K562 (cell line): ENCODE data around the gene EIF3I. TPM values are rescaled to one million over a fixed set of nuclear protein-coding genes. Genes with fewer than 3 reads are reported as not detected.

ENCODE experiments used
- ATF7 ChIP-seq: fragments of 450-650 bp; IDR thresholded peaks from 2 replicates; pipeline ENCODE4 v1.7.1; 2014; ENCODE audit warnings: mild to moderate bottlenecking, moderate library complexity
- BMI1 ChIP-seq: fragments of 150-350 bp; IDR thresholded peaks from 2 replicates; pipeline ENCODE4 v1.6.1; 2014; ENCODE audit warnings: low read length
- CHAMP1 ChIP-seq: fragments of 450-650 bp; IDR thresholded peaks from 2 replicates; pipeline ENCODE4 v1.6.1; 2016; ENCODE audit warnings: mild to moderate bottlenecking
- CTCFL ChIP-seq: IDR thresholded peaks from 2 replicates; pipeline ENCODE4 v1.6.1; 2011; ENCODE audit warnings: borderline replicate concordance, low read depth, mild to moderate bottlenecking, moderate library complexity, low read length; ENCODE audit not compliant: insufficient read depth, poor library complexity, severe bottlenecking
- DMBX1 ChIP-seq: fragments of 250-450 bp; sonication (Bioruptor Pico); IDR thresholded peaks from 2 replicates; pipeline ENCODE4 v1.8.0; 2022; ENCODE audit warnings: inconsistent platforms, mild to moderate bottlenecking, moderate library complexity, borderline replicate concordance
- HDAC6 ChIP-seq: IDR thresholded peaks from 2 replicates; pipeline ENCODE4 v1.6.1; 2012; ENCODE audit warnings: low read depth, mild to moderate bottlenecking, control low read depth, inconsistent platforms, low read length, moderate library complexity
- MAZ ChIP-seq, 2 experiments: fragments of 450-650 bp in 1 of 2; sonication (generic) in 1 of 2; formaldehyde crosslinking; IDR thresholded peaks in 1 of 2; conservative IDR thresholded peaks in 1 of 2; 2 replicates each; pipeline versions ENCODE4 v1.4.0 to v1.5.0; 2020; ENCODE audit warnings: mild to moderate bottlenecking in 1 of 2, missing genetic modification reagents in 1 of 2
- MTA3 ChIP-seq: fragments of 450-650 bp; formaldehyde crosslinking; IDR thresholded peaks from 2 replicates; pipeline ENCODE4 v1.6.1; 2017; ENCODE audit warnings: mild to moderate bottlenecking, borderline replicate concordance
- RBFOX2 ChIP-seq: fragments of 200-400 bp; formaldehyde crosslinking; IDR thresholded peaks from 2 replicates; pipeline ENCODE4 v1.6.1; 2017; ENCODE audit warnings: low read depth, mild to moderate bottlenecking, low read length, moderate library complexity
- RBM17 ChIP-seq: fragments of 200-400 bp; formaldehyde crosslinking; IDR thresholded peaks from 2 replicates; pipeline ENCODE4 v1.6.1; 2017; ENCODE audit warnings: low read depth, mild to moderate bottlenecking, low read length, borderline replicate concordance
- RUNX1 ChIP-seq: sonication (generic); IDR thresholded peaks from 2 replicates; pipeline ENCODE4 v1.6.1; 2016; ENCODE audit warnings: antibody characterized with exemption, low read depth
- SMC3 ChIP-seq: conservative IDR thresholded peaks from 2 replicates; pipeline ENCODE4 v1.6.1; 2011; ENCODE audit warnings: low read depth, low read length, improper control_type of control experiment; ENCODE audit not compliant: insufficient read depth
- SPI1 ChIP-seq: IDR thresholded peaks from 2 replicates; pipeline ENCODE4 v1.6.1; 2011; ENCODE audit warnings: low read depth, low read length, control low read depth, borderline replicate concordance
- SRSF3 ChIP-seq: fragments of 200-400 bp; formaldehyde crosslinking; IDR thresholded peaks from 2 replicates; pipeline ENCODE4 v1.6.1; 2016; ENCODE audit warnings: mild to moderate bottlenecking, low read length, moderate library complexity; ENCODE audit not compliant: insufficient read depth
- TBP ChIP-seq: optimal IDR thresholded peaks from 2 replicates; pipeline ENCODE3; 2011; ENCODE audit warnings: low read depth, low read length, improper control_type of control experiment
- YY1 ChIP-seq, 3 experiments: IDR thresholded peaks; 2 replicates each; pipeline ENCODE4 v1.6.1; 2011; ENCODE audit warnings: low read length in 2 of 3, mild to moderate bottlenecking in 2 of 3, moderate library complexity in 2 of 3, borderline replicate concordance in 1 of 3, control low read depth in 1 of 3, low read depth in 1 of 3; ENCODE audit not compliant: insufficient read depth in 3 of 3, insufficient replicate concordance in 2 of 3, control insufficient read depth in 1 of 3, insufficient read length in 1 of 3; ENCODE audit errors: extremely low read depth in 1 of 3
- ZBTB33 ChIP-seq: sonication (generic); formaldehyde crosslinking; IDR thresholded peaks from 2 replicates; pipeline ENCODE4 v1.8.1; 2023; ENCODE audit warnings: mild to moderate bottlenecking, missing genetic modification reagents
- ZKSCAN1 ChIP-seq: fragments of 150-350 bp; IDR thresholded peaks from 2 replicates; pipeline ENCODE4 v1.6.1; 2016; ENCODE audit warnings: low read depth, low read length
- ZSCAN32 ChIP-seq: fragments of 450-650 bp; formaldehyde crosslinking; IDR thresholded peaks from 2 replicates; pipeline ENCODE4 v1.4.0; 2020; ENCODE audit warnings: mild to moderate bottlenecking, moderate library complexity
- polyA plus RNA-seq, 8 experiments: library from polyadenylated mRNA; depleted of rRNA in 4 of 8; stranded (reverse) in 5 of 8; unstranded in 3 of 8; fragments of >200 nt; fragmentation: Nextera tagmentation in 2 of 8; fragmentation: Illumina TruSeq in 1 of 8; extraction: Ambion mirVana in 2 of 8; extraction: Trizol in 1 of 8; gene quantifications; 2 replicates each; pipeline versions ENCODE4 v1.2.1 to v1.2.3, GENCODE V29; 2011 to 2014; ENCODE audit warnings: inconsistent platforms in 1 of 8, missing spikeins in 1 of 8
- total RNA-seq, 7 experiments: library from RNA; depleted of rRNA in 6 of 7; stranded (reverse); fragments of >200 nt in 6 of 7; fragmentation: Illumina TruSeq in 2 of 7; extraction: Trizol in 2 of 7; gene quantifications; 2 replicates each; pipeline versions ENCODE4 v1.2.1 to v1.2.3, GENCODE V29; 2011 to 2021; ENCODE audit warnings: low replicate concordance in 1 of 7

Gene EIF3I
- total and polyA plus RNA-seq, 9 of the 15 experiments (the other 6 are each of a cell fraction or from before 2014, with no cell fraction given), result 414 to 1,526 (median 635) TPM

- no peak for TF ChIP-seq ZBTB33 (CRISPR knock-in tag)
- TF ChIP-seq SRSF3, result no peak
- TF ChIP-seq CTCFL, result peak; percentile 81
- TF ChIP-seq ATF7, result peak; percentile 17; the same call in 1 of the 2 replicates
- TF ChIP-seq YY1 (IDR thresholded peaks at IDR 0.05; ENCODE audit: borderline replicate concordance in 1 of 3, control insufficient read depth in 1 of 3, extremely low read depth in 1 of 3, insufficient read depth in 3 of 3, insufficient read length in 1 of 3, insufficient replicate concordance in 2 of 3, low read depth in 1 of 3, low read length in 2 of 3), result peak in 2 of 3 experiments; percentile 54 to 71
- TF ChIP-seq SPI1, result peak; percentile 11; the same call in 1 of the 2 replicates
- TF ChIP-seq CHAMP1, result no peak
- peak; percentile 25 for TF ChIP-seq TBP
- TF ChIP-seq MAZ (CRISPR knock-in tag; conservative IDR thresholded peaks at IDR 0.05 in 1 of 2, IDR thresholded peaks at IDR 0.05 in 1 of 2), result peak in 1 of 2 experiments; percentile 59; a peak in 2 of 4 replicates
- TF ChIP-seq HDAC6, result no peak
- TF ChIP-seq DMBX1 (CRISPR knock-in tag), result no peak
- TF ChIP-seq ZSCAN32 (CRISPR knock-in tag), result no peak
- peak; percentile 90 for TF ChIP-seq SMC3
- no peak for TF ChIP-seq RUNX1
- no peak for TF ChIP-seq BMI1
- TF ChIP-seq MTA3, result peak; percentile 43; the same call in 1 of the 2 replicates
- no peak for TF ChIP-seq RBM17
- TF ChIP-seq ZKSCAN1, result 0 out of 2 replicates have a peak, but pooled peaks have one; percentile 30
- 0 out of 2 replicates have a peak, but pooled peaks have one; percentile 16 for TF ChIP-seq RBFOX2
Measured at GRCh38 chr1:32215629-32216480, 6.4 kb upstream of the EIF3I start (continued).
